WI38 (cell line): ENCODE results near the gene KANSL1.
"Not testable (repeated sequence)": the region's sequence is repeated elsewhere in the genome, so short reads cannot be mapped to it uniquely, and the experiment has no call there.

Source experiments
- H3K4me3 ChIP-seq: 2 replicates; pipeline ENCODE4 v1.5.1; 2011; ENCODE audit warnings: low read depth, mild to moderate bottlenecking, control low read depth, low read length
- TF ChIP-seq, protein P1 (sequence below): IDR thresholded peaks from 2 replicates; pipeline ENCODE4 v1.5.1; 2012; ENCODE audit warnings: low read depth, mild to moderate bottlenecking, control low read depth, low read length

KANSL1 gene

DNA sequence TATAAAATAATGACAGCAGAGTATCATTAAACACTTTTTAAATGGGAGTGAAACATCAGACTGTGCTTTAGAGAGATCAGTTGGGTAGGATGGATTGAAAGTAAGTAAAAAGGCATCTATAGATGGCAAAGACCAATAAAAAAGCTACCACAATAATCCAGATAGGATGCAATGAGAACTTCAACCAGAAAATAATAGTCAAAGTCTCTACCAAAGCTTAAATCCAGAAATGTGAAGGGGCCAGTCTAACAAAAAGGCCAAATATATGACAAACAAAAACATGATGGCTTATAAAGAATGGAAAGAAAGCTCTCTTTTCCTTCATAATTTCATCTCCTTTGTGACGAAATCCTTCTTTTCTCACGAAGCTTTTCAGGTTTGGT, 12.3 kb downstream of the KANSL1 start:
- TF ChIP-seq, protein P1, sequence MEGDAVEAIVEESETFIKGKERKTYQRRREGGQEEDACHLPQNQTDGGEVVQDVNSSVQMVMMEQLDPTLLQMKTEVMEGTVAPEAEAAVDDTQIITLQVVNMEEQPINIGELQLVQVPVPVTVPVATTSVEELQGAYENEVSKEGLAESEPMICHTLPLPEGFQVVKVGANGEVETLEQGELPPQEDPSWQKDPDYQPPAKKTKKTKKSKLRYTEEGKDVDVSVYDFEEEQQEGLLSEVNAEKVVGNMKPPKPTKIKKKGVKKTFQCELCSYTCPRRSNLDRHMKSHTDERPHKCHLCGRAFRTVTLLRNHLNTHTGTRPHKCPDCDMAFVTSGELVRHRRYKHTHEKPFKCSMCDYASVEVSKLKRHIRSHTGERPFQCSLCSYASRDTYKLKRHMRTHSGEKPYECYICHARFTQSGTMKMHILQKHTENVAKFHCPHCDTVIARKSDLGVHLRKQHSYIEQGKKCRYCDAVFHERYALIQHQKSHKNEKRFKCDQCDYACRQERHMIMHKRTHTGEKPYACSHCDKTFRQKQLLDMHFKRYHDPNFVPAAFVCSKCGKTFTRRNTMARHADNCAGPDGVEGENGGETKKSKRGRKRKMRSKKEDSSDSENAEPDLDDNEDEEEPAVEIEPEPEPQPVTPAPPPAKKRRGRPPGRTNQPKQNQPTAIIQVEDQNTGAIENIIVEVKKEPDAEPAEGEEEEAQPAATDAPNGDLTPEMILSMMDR, result no peak
- H3K4me3 ChIP-seq, result no peak overlapping the region

DNA sequence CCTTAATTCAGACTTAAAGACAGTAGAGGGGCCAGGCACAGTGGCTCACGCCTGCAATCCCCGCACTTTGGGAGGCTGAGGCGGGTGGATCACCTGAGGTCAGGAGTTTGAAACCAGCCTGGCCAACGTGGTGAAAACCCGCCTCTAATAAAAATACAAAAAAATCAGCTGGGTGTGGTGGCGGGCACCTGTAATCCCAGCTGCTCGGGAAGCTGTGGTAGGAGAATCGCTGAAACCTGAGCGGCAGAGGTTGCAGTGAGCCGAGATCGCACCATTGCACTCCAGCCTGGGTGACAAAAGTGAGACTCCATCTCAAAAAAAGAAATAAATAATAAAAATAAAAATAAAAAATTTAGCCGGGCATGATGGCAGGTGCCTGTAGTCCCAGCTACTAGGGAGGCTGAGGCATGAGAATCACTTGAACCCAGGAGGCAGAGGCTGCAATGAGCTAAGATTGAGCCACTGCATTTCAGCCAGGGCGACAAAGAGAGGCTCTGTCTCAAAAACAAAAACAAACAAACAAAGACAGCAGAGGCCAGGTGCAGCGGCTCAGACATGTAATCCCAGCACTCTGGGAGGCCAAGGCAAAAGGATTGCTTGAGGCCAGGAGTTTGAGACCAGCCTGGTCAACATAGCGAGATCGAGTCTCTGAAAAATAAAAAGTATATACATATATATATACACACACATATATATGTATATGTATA, 12.9 kb downstream of the KANSL1 start:
- not testable (repeated sequence) for H3K4me3 ChIP-seq

DNA sequence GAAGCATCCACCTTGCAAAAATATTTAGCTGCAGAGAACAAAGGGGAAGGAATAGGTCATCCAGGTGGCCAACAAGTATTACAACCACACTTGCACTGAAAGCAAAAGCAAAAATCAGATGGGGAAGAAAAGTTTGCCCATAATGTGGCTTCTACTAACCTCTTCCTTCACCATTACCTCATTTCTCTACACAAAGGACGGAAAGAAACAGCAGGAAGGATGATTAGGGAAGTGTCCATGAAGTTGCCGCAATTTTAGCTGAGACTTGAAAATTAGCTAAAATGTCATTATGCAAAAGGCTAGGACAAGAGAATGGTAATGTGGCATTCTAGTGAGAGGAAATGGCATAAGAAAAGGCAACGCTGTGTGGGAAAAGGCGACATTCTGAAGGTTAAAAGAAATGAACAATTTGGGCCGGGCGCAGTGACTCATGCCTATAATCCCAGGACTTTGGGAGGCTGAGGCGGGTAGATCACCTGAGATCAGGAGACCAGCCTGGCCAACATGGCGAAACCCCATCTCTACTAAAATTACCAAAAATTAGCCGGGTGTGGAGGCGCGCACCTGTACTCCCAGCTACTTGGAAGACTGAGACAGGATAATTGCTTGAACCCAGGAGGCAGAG, 13.7 kb downstream of the KANSL1 start:
- TF ChIP-seq, protein P1, result no peak

DNA sequence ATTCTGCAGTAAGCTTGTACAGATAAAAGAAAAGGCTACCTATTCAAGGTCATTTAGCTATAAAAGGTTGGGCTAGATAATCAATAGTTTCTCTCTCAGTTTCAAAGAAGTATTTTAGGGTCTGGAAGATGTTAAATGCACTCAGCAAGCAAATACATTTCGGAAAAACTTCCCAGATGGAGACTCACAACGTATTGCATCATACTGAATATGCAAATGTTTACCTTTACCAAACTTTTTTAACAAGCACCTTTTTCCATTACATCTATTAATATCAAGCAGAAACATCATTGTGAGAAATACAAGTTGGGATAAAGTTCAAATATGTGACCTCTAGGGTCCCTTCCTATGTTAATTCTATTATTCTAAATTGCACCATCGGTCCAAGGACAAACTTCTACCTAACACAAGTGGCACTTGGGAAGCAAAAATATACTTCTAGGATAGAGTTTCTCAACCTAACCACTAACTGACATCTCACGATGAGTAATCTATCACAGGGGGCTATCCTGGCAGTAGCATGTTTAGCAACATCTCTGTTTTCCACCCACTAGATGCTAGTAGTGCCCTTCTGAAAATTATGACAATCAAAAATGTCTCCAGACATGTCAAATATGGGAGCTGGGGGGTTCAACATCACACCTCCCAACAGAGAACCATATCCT, 14.5 kb downstream of the KANSL1 start:
- H3K4me3 ChIP-seq, result no peak overlapping the region
- TF ChIP-seq, protein P1, result no peak

More for the DNA sequence above, 13.7 kb downstream of the KANSL1 start:
- no peak overlapping the region for H3K4me3 ChIP-seq

DNA sequence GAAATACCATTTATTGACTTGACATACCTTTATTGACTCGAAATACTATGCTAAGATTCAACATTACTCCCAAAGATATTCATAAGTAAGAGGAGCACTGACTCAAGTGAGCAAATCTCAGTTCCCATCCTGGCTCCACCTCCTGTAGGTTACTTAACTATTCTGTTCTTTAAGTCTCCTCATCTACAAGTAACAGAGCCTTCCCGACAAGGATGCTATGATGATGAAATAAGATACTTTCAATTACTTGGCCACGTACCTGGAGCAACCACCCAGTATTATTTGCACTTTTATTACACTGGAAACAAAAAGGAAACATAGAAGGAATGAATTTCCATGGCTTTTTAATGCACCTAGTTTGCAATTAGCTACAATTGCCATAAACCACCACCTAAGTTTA, 16.3 kb downstream of the KANSL1 start:
- no peak overlapping the region for H3K4me3 ChIP-seq
- TF ChIP-seq, protein P1, result no peak

DNA sequence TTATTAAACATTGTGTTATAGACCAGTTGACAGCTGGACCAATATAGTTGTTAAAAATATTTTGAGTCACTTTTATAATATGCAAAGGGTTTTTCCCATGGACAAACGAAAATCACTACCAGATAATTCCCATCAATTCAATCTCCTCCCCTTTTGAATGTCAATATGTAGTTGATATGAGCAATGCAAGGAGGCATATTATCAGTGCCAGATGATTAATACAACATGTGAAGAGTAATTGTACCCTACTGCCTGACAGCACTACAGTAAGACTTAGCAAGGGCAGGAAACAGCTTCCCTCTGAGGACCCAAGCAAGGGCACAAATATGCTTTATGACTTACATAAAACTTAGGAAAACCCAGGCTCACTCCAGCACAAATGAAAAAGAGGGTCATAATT, 17.3 kb downstream of the KANSL1 start:
- TF ChIP-seq, protein P1, result no peak
- no peak overlapping the region for H3K4me3 ChIP-seq

DNA sequence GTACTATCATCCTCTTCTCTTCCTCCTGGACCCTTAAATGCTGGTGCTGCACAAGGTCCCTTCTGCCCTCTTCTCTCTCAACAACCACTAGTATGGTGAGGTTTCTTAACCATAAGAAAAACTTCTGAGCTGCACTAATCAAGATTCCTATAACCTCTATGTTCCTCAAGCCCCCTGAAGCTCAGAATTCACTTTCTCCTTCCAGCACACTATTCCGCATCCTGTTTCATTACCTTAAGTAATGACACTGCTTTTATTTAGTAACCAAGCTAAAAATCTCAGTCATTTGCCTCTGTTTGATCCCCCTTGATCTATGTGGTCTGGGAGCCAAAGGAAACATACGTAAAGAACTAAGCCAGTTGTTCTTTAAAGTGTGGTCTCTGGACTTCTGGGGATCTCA, 20.1 kb downstream of the KANSL1 start:
- TF ChIP-seq, protein P1, result no peak
- H3K4me3 ChIP-seq, result no peak overlapping the region
